Psoas muscle (tissue), 8 donors: ENCODE results near the gene MRTFB. TPM values are rescaled to one million over a fixed set of nuclear protein-coding genes. Genes with fewer than 3 reads are reported as not detected.

Experiments
- ATAC-seq, 4 donors: fragments of 200-7000 bp; cut with Tn5 transposase; one replicate each; pipeline ENCODE4 v1.9.1; 2020; ENCODE audit warnings: moderate library complexity in 3 of 4, mild to moderate bottlenecking in 2 of 4
- DNase-seq, 2 donors: peaks; one replicate each; pipeline ENCODE4 v3.0.0-alpha.2; 2020
- H3K27ac ChIP-seq: fragments of 200-600 bp; one replicate; pipeline ENCODE4 v1.8.0; 2022
- H3K27me3 ChIP-seq, 3 donors: fragments of 200-600 bp in 1 of 3; one replicate each; pipeline versions ENCODE4 v1.6.1 to v1.8.0; 2013 to 2022; ENCODE audit warnings: low read length in 2 of 3, mild to moderate bottlenecking in 2 of 3, moderate library complexity in 1 of 3; ENCODE audit not compliant: insufficient read depth in 3 of 3
- H3K36me3 ChIP-seq, 2 donors: fragments of 200-600 bp in 1 of 2; one replicate each; pipeline versions ENCODE4 v1.6.1 to v1.8.0; 2013 to 2022; ENCODE audit warnings: low read depth in 1 of 2, mild to moderate bottlenecking in 1 of 2, moderate library complexity in 1 of 2; ENCODE audit not compliant: insufficient read depth in 1 of 2
- H3K4me1 ChIP-seq: fragments of 200-600 bp; one replicate; pipeline ENCODE4 v1.8.0; 2022
- H3K4me3 ChIP-seq: fragments of 200-600 bp; one replicate; pipeline ENCODE4 v1.8.0; 2022; ENCODE audit warnings: mild to moderate bottlenecking
- H3K9me3 ChIP-seq: fragments of 200-600 bp; one replicate; pipeline ENCODE4 v1.8.0; 2022
- WGBS, 3 donors: extraction: QIAGEN DNeasy Blood & Tissue Kit; methylation state at CpG; one replicate each; pipeline versions ENCODE4 v1.1.6 to v1.1.7; 2013; 5-methylcytosine and 5-hydroxymethylcytosine counted together
- intact Hi-C, 2 donors: fragments of 100-400 bp; cut with DNase I; formaldehyde crosslinking; loops; one replicate each; pipeline versions ENCODE4 v1.11.0 to v1.14.2; 2022
- polyA plus RNA-seq, 3 donors: library from polyadenylated mRNA; stranded (reverse); fragments of 200-250 nt; gene quantifications; one replicate each; pipeline ENCODE4 v1.2.3, GENCODE V29; 2013
- total RNA-seq, 4 donors: library from RNA; stranded (reverse); fragmentation: NEBNext Ultra II Directional in 2 of 4; extraction: Animal tissue kit (Norgen Biotek cat#: 25700) in 2 of 4; gene quantifications; one replicate each; pipeline versions ENCODE4 v1.2.1 to v1.2.4, GENCODE V29; 2021 to 2023
- TF ChIP-seq, protein P1 (sequence below): fragments of 200-600 bp; IDR thresholded peaks from one replicate; pipeline ENCODE4 v1.8.0; 2022; ENCODE audit warnings: antibody characterized with exemption
- donor health status: healthy with polysubstance abuse.
- donor health status: DM: no; HTN: no; CAD: no; lungs with moderate emphysema.
- donor health status: Bipolar disorder and iron deficiency.
- donor health status: healthy.
- donor health status: DM: yes; HTN: yes; CAD: no.
- donor health status: DM: no; HTN: no; CAD: no.
- donor health status: DM: no; HTN: no; CAD: no.
- donor health status: DM: yes; HTN: yes; CAD: no.

The MRTFB gene
- total and polyA plus RNA-seq, 7 donors, result 2.7 to 26.3 (median 14.1) TPM

GRCh38 chr16:14309906-14310305, 238.8 kb downstream of the MRTFB start:
- Histone ChIP-seq H3K27ac (peak overlapping the region; percentile 97), H3K36me3 (peaks cover 0 to under 1% of the 10 kb centered on the region in 2 donors), H3K4me1 (peaks cover 61% of the 10 kb centered on the region), H3K27me3 (no peaks in the 10 kb centered on the region), H3K9me3 (no peaks in the 10 kb centered on the region), H3K4me3 (peak overlapping the region; percentile 97)
- peak; percentile 32 to 54 (median 45) for ATAC-seq
- intact Hi-C loops, result loop anchor here (5.0 to 10.0 kb wide), 6 partner anchors 37 to 185 kb away; no protein-coding TSS in a partner anchor
- 34 to 63% (median 35%) methylated on average over 10 of the region's 10 CpGs for WGBS, 3 donors
- TF ChIP-seq, protein P1, sequence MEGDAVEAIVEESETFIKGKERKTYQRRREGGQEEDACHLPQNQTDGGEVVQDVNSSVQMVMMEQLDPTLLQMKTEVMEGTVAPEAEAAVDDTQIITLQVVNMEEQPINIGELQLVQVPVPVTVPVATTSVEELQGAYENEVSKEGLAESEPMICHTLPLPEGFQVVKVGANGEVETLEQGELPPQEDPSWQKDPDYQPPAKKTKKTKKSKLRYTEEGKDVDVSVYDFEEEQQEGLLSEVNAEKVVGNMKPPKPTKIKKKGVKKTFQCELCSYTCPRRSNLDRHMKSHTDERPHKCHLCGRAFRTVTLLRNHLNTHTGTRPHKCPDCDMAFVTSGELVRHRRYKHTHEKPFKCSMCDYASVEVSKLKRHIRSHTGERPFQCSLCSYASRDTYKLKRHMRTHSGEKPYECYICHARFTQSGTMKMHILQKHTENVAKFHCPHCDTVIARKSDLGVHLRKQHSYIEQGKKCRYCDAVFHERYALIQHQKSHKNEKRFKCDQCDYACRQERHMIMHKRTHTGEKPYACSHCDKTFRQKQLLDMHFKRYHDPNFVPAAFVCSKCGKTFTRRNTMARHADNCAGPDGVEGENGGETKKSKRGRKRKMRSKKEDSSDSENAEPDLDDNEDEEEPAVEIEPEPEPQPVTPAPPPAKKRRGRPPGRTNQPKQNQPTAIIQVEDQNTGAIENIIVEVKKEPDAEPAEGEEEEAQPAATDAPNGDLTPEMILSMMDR, result no peak
- DNase-seq, result peak in 1 of 2 donors; percentile 60

- H3K36me3 ChIP-seq, result no peaks in the 10 kb centered on the region
- no peaks in the 10 kb centered on the region for H3K27me3 ChIP-seq
- TF ChIP-seq, protein P1, result no peak
- H3K27ac ChIP-seq, result peak overlapping the region; percentile 97
- peak; percentile 48 to 67 for DNase-seq
- peaks cover 61% of the 10 kb centered on the region for H3K4me1 ChIP-seq
- peak overlapping the region; percentile 97 for H3K4me3 ChIP-seq
- WGBS, 3 donors, result 15 to 21% (median 17%) methylated on average over 10 of the region's 10 CpGs
- intact Hi-C loops, result loop anchor here in 1 of 2 donors (5.0 kb wide), 1 partner anchor 47 kb away; no protein-coding TSS in a partner anchor
- no peaks in the 10 kb centered on the region for H3K9me3 ChIP-seq
- peak; percentile 24 to 45 (median 44) for ATAC-seq
Measured at GRCh38 chr16:14310519-14310991, 239.4 kb downstream of the MRTFB start.

DNA sequence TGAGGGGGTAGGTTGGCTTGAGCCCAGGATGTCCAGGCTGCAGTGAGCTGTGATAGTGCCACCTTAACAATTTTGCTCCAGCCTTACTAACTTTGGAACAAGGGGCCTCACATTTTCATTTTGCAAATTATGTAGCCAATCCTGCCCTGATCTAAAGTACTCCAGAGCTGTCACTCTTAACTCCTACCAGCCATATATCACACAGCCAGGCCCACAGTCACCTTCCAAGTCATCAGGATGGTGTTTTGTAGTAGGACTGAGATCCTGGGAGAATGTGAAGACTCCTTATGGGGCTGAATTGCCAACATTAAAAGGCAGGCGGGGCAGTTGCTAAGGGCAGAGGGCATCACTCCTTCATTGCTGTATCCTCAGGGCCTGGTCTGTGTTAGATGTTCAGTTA, 243.0 kb downstream of the MRTFB start:
- ATAC-seq (no peak), DNase-seq (no peak)
- H3K36me3 ChIP-seq, result no peaks in the 10 kb centered on the region
- H3K9me3 ChIP-seq, result no peaks in the 10 kb centered on the region
- intact Hi-C loops, result loop anchor here in 1 of 2 donors (5.0 kb wide), 1 partner anchor 43 kb away; no protein-coding TSS in a partner anchor
- TF ChIP-seq, protein P1, result no peak
- H3K27me3 ChIP-seq, result no peaks in the 10 kb centered on the region
- 61 to 100% (median 76%) methylated on average over 1 of the region's 1 CpG for WGBS, 3 donors
- H3K4me1 ChIP-seq, result peaks cover 51% of the 10 kb centered on the region
- H3K27ac ChIP-seq, result peak overlapping the region; percentile 97
- H3K4me3 ChIP-seq, result no peak overlapping the region

GRCh38 chr16:14315683-14316320, 244.7 kb downstream of the MRTFB start:
- H3K27ac ChIP-seq, result peak overlapping the region; percentile 97
- no peaks in the 10 kb centered on the region for H3K9me3 ChIP-seq
- no peaks in the 10 kb centered on the region for H3K27me3 ChIP-seq
- TF ChIP-seq, protein P1, result no peak
- peak in 1 of 4 donors; percentile 29 for ATAC-seq
- no peak for DNase-seq
- 38 to 81% (median 44%) methylated on average over 11 of the region's 11 CpGs for WGBS, 3 donors
- no peaks in the 10 kb centered on the region for H3K36me3 ChIP-seq
- intact Hi-C loops, result no loop called here
- peaks cover 55% of the 10 kb centered on the region for H3K4me1 ChIP-seq
- H3K4me3 ChIP-seq, result no peak overlapping the region

Other genes with a start within 250 kb of the MRTFB start
- gene ERCC4, start 151.2 kb upstream of the MRTFB start, total RNA-seq, result 10 to 100 TPM in 1 of 4 donors, 1 to 10 TPM in 3; 6.8 to 10.8 (median 8.8) TPM
- gene ERCC4, start 151.2 kb upstream of the MRTFB start, polyA plus RNA-seq, result 1 to 10 TPM; 2.4 to 8.7 (median 2.5) TPM